GM19372 (cell line): ENCODE measurements around the gene APLP1.
"Not testable (repeated sequence)": the region's sequence is repeated elsewhere in the genome, so short reads cannot be mapped to it uniquely, and the experiment has no call there.

Experiments used
- ATAC-seq: cut with Tn5 transposase; IDR thresholded peaks from one replicate; pipeline ENCODE4 v1.9.1; 2021; ENCODE audit warnings: mild to moderate bottlenecking, low read depth, moderate library complexity; ENCODE audit not compliant: unreplicated experiment

Gene APLP1

GRCh38 chr19:35852029-35852780 is 16.2 kb upstream of the APLP1 start, which contains the start of gene NPHS1:
Gene NPHS1, minus strand, starts transcription at chr19:35852504. Its CDS starts 667 bp downstream, at chr19:35851837.
- ATAC-seq = no peak

DNA sequence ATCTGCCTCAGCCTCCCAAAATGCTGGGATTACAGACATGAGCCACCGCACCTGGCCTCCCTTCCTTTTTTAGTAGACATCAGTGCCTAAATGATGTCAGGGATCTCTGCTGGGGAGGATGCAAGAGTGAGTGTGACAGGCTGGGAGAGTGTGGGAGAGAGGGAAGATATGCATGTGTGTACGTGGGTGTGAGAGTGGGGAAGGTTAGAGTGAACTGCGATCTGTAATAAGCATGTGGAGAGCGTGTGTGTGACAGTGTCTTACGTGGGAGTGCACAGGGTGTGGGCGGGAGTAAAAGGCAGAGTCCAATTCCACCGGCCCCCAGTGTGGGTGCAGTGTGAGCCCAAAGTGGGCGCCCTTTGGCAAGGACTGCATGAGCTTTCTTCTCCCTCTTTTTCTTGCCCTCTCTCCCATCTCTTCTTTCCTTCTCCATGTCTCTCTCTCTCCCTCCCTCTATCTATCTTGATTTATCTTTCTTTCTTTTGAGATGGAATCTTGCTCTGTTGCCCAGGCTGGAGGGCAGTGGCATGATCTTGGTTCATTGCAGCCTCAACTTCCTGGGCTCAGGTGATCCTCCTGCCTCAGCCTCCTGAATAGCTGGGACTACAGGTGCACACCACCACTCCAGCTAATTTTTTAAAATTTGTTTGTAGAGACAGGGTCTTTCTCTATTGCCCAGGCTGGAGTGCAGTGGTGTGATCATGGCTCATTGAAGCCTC is 15.2 kb upstream of the APLP1 start:
- no peak for ATAC-seq

GRCh38 chr19:35856546-35857149 is 11.7 kb upstream of the APLP1 start, which contains the start of gene KIRREL2:
Gene KIRREL2, plus strand, starts transcription at chr19:35856911. Its CDS starts 209 bp downstream, at chr19:35857120.
- no peak for ATAC-seq

GRCh38 chr19:35858311-35858710 is 10.1 kb upstream of the APLP1 start:
- no peak for ATAC-seq

DNA sequence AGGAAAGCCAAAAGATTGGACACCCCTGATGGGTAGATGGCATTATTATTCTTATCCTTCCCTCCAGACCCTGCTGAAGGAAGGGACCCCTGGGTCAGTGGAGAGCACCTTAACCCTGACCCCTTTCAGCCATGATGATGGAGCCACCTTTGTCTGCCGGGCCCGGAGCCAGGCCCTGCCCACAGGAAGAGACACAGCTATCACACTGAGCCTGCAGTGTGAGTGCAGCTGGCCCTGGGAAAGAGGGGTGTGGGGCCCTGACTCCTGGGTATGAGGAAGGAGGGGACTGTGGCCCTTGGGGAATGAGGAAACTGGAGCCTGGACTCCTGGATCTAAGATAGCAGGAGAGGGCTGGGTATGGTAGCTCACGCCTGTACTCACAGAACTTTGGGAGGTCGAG is 9.0 kb upstream of the APLP1 start:
- ATAC-seq = no peak

- no peak for ATAC-seq
Observed at GRCh38 chr19:35860436-35860817, 7.9 kb upstream of the APLP1 start.

GRCh38 chr19:35860818-35861639 is 7.3 kb upstream of the APLP1 start:
- no peak for ATAC-seq

DNA sequence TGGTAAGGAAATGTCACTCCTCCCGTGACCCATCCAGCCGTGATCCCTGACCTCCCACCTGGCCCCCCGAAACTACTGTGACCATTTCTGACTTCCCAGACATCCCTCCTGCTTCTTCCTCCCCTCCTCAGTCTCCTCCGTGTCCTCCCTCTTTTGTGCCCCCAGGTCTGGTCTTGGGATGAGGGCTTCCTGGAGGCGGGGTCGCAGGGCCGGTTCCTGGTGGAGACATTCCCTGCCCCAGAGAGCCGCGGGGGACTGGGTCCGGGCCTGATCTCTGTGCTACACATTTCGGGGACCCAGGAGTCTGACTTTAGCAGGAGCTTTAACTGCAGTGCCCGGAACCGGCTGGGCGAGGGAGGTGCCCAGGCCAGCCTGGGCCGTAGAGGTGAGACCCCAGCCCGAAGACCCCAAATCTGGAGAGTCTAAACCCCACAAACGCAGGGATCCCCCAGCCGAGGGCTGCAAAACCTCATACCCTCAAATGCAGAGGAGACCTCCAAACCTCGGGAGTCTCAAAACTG is 6.7 kb upstream of the APLP1 start:
- ATAC-seq = no peak

DNA sequence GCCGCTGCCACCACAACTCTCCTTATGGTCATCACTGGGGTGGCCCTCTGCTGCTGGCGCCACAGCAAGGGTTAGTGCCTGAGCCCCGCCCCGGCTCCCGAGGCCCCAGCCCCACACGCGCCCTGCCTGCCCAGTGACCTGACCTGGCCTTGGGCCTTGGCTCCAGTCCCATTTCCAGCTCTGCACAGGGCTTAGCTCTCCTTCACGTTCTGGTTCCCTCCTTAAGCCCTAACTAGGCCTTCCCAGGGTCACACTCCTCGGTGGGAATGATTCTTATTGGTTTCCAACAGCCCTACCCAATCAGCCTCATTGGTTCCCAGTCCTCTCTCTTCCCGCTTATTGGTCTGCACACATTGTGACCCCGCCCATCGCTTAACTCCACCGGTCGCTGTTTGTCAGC is 5.8 kb upstream of the APLP1 start:
- ATAC-seq = no peak

GRCh38 chr19:35863018-35863417 is 5.4 kb upstream of the APLP1 start:
- no peak for ATAC-seq

DNA sequence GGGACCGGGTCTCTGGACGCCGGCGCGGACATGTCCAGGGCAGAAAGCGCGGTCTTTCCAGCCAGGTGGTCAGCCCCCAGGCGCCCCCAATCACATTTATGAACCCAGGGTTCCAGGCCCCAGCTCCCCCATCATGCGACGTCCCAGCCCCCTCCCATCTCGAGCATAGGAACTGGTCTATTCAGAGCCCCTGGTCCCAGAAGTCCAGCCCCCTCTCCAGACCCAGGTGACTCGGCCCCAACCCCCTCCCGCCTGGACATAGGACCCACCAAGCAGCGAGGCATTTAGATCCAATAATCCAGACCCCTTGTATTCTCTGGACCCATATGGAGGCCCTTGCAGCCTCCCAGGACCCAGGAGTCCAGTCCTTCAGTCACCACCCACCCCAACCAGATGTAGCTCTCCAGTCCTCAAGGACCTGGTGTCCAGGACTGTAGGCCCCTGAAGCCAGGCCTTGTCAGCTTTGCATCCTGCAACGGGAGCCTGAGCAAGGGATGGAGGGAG is 501 bp downstream of the APLP1 start:
- ATAC-seq = no peak

GRCh38 chr19:35869327-35870123 is 1.2 kb downstream of the APLP1 start:
- no peak for ATAC-seq

GRCh38 chr19:35870124-35870736 is 1.9 kb downstream of the APLP1 start:
- ATAC-seq = not testable (repeated sequence)

GRCh38 chr19:35870798-35871197 is 2.4 kb downstream of the APLP1 start:
- no peak for ATAC-seq

DNA sequence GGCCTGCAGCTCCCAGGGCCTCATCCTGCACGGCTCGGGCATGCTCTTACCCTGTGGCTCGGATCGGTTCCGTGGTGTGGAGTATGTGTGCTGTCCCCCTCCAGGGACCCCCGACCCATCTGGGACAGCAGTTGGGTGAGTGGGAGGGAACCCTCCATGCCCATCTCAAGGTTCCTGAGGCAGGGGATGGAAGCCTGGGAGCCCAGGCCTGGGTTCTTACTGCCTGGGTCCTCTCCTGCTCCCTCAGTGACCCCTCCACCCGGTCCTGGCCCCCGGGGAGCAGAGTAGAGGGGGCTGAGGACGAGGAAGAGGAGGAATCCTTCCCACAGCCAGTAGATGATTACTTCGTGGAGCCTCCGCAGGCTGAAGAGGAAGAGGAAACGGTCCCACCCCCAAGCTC is 3.2 kb downstream of the APLP1 start:
- ATAC-seq = no peak

DNA sequence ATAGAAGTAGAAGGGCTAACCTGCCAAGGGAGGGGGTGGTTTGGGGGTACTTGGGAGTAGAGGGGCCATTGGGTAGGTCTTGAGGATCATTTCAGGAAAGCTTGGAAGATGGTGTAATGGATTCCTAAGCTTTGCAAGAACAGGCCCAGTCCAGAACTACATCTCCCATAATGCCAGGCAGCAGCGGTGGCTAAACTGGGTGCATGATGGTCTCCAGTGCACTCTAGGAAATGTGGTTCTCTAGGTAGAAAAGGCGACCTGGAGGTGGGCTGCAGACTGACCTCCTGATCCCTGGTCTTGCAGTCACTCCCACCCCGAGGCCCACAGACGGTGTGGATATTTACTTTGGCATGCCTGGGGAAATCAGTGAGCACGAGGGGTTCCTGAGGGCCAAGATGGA is 3.8 kb downstream of the APLP1 start:
- no peak for ATAC-seq

DNA sequence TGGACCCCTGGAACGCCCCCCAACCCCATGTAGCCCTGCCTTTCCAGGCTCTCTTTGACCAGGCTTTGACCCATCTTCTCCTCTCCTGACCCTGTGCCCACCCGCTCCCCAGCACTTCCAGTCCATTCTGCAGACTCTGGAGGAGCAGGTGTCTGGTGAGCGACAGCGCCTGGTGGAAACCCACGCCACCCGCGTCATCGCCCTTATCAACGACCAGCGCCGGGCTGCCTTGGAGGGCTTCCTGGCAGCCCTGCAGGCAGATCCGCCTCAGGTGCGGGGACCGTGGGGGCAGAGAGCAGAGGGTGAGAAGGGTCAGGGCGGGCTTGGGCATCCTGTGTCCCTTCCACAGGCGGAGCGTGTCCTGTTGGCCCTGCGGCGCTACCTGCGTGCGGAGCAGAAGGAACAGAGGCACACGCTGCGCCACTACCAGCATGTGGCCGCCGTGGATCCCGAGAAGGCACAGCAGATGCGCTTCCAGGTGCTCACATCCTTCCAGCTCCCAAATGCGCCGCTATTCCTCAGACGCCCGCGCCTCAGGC is 6.1 kb downstream of the APLP1 start:
- no peak for ATAC-seq

DNA sequence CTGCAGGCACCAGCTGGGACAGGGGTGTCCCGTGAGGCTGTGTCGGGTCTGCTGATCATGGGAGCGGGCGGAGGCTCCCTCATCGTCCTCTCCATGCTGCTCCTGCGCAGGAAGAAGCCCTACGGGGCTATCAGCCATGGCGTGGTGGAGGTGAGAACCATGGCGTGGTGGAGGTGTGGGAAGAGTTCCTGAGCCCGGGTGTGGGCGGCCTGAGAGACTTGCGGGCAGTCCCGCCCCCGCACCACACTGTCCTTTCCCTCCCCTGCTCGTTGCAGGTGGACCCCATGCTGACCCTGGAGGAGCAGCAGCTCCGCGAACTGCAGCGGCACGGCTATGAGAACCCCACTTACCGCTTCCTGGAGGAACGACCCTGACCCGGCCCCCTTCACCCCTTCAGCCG is 10.7 kb downstream of the APLP1 start:
- ATAC-seq = no peak
